Ovary (tissue), 9 donors: Measurements from ENCODE around the gene STX2. TPM values are rescaled to one million over a fixed set of nuclear protein-coding genes. Genes with fewer than 3 reads are reported as not detected.

Source experiments
- DNase-seq, 5 donors: peaks; one replicate each; pipeline ENCODE4 v3.0.0-alpha.2; 2019 to 2020
- H3K27ac ChIP-seq, 2 donors: fragments of 200-600 bp; one replicate each; pipeline versions ENCODE4 v1.5.1 to v1.8.0; 2019 to 2022
- H3K27me3 ChIP-seq: fragments of 200-600 bp; one replicate; pipeline ENCODE4 v1.8.0; 2022
- H3K36me3 ChIP-seq: fragments of 200-600 bp; sonication (generic); one replicate; pipeline ENCODE4 v1.5.1; 2019
- H3K4me1 ChIP-seq: one replicate; pipeline ENCODE4 v1.8.1; 2013; ENCODE audit warnings: mild to moderate bottlenecking, moderate library complexity; ENCODE audit not compliant: insufficient read depth
- H3K4me3 ChIP-seq: fragments of 200-600 bp; sonication (generic); one replicate; pipeline ENCODE4 v1.5.1; 2017
- H3K9me3 ChIP-seq, 2 donors: fragments of 200-600 bp in 1 of 2; sonication (generic) in 1 of 2; one replicate each; pipeline versions ENCODE4 v1.5.1 to v1.8.1; 2013 to 2019; ENCODE audit warnings: mild to moderate bottlenecking in 1 of 2, moderate library complexity in 1 of 2
- CTCF ChIP-seq, 3 donors: fragments of 450-650 bp in 2 of 3; fragments of 200-600 bp in 1 of 3; IDR thresholded peaks; one replicate each; pipeline versions ENCODE4 v1.5.1 to v1.8.0; 2016 to 2022; ENCODE audit warnings: antibody characterized with exemption in 3 of 3, mild to moderate bottlenecking in 1 of 3
- EP300 ChIP-seq: sonication (generic); formaldehyde crosslinking; IDR thresholded peaks from one replicate; pipeline ENCODE4 v1.6.1; 2017; ENCODE audit warnings: antibody characterized with exemption
- POLR2A ChIP-seq: fragments of 450-650 bp; IDR thresholded peaks from one replicate; pipeline ENCODE4 v1.6.1; 2017; ENCODE audit warnings: antibody characterized with exemption, mild to moderate bottlenecking, moderate library complexity
- WGBS, 3 donors: extraction: QIAGEN DNeasy Blood & Tissue Kit in 1 of 3; methylation state at CpG; one replicate each; pipeline versions ENCODE4 v1.1.5 to v1.1.7; 2013 to 2017; 5-methylcytosine and 5-hydroxymethylcytosine counted together
- intact Hi-C, 4 donors: fragments of 100-400 bp; cut with DNase I; formaldehyde crosslinking; loops; one replicate each; pipeline versions ENCODE4 v1.11.0 to v1.15.1; 2022 to 2023
- polyA plus RNA-seq, 2 donors: library from polyadenylated mRNA; stranded (reverse); fragments of 200-250 nt in 1 of 2; fragments of 350-450 nt in 1 of 2; fragmentation: Illumina TruSeq in 1 of 2; extraction: RNeasy Lipid Tissue Mini Kit (QIAGEN cat#74804) in 1 of 2; gene quantifications; one replicate each; pipeline ENCODE4 v1.2.3, GENCODE V29; 2013 to 2014
- total RNA-seq, 7 donors: library from RNA; depleted of rRNA in 2 of 7; stranded (reverse); fragments of >200 nt in 2 of 7; fragmentation: NEBNext Ultra II Directional in 3 of 7; extraction: Animal tissue kit (Norgen Biotek cat#: 25700) in 3 of 7; gene quantifications; one replicate each; pipeline versions ENCODE4 v1.1.0 to v1.2.4, GENCODE V29; 2016 to 2023
- donor health status: DM: no; HTN: no; CAD: no; lungs with moderate emphysema.
- donor health status: DM: no; HTN: no; CAD: no.
- donor health status: Bipolar disorder and iron deficiency.
- donor health status: DM: yes; HTN: yes; CAD: no.
- donor health status: DM: no; HTN: no; CAD: no.
- donor health status: DM: yes; HTN: yes; CAD: no.

The STX2 gene
- total and polyA plus RNA-seq, 9 donors, result 12.9 to 26.9 (median 21.4) TPM

GRCh38 chr12:130846369-130846768, 7.3 kb upstream of the STX2 start:
- Histone ChIP-seq H3K9me3 (no peaks in the 10 kb centered on the region), H3K4me1 (no peaks in the 10 kb centered on the region), H3K36me3 (no peaks in the 10 kb centered on the region), H3K27ac (no peak overlapping the region), H3K27me3 (no peaks in the 10 kb centered on the region), H3K4me3 (no peak overlapping the region)
- no peak for TF ChIP-seq POLR2A
- TF ChIP-seq CTCF (IDR thresholded peaks at IDR 0.05), result no peak
- no peak for TF ChIP-seq EP300
- no peak for DNase-seq
- intact Hi-C loops, result no loop called here

GRCh38 chr12:130839770-130840404, 837 bp upstream of the STX2 start:
- H3K27ac ChIP-seq, result peak overlapping the region in 1 of 2 donors; percentile 32
- no peaks in the 10 kb centered on the region for H3K9me3 ChIP-seq
- no peaks in the 10 kb centered on the region for H3K27me3 ChIP-seq
- H3K4me1 ChIP-seq, result peaks cover 1% of the 10 kb centered on the region
- TF ChIP-seq EP300 (no peak), CTCF (IDR thresholded peaks at IDR 0.05) (no peak), POLR2A (no peak)
- no peak for DNase-seq
- H3K4me3 ChIP-seq, result peak overlapping the region; percentile 84
- intact Hi-C loops, result no loop called here
- H3K36me3 ChIP-seq, result no peaks in the 10 kb centered on the region
- 35 to 46% (median 36%) methylated on average over 11 of the region's 11 CpGs for WGBS, 3 donors

- no peaks in the 10 kb centered on the region for H3K36me3 ChIP-seq
- H3K9me3 ChIP-seq, result no peaks in the 10 kb centered on the region
- DNase-seq, result peak in 4 of 5 donors; percentile 39 to 73 (median 57)
- peak overlapping the region; percentile 84 for H3K4me3 ChIP-seq
- peak overlapping the region; percentile 35 to 44 for H3K27ac ChIP-seq
- no peaks in the 10 kb centered on the region for H3K27me3 ChIP-seq
- peaks cover 1% of the 10 kb centered on the region for H3K4me1 ChIP-seq
- intact Hi-C loops, result no loop called here
- TF ChIP-seq POLR2A (no peak), CTCF (IDR thresholded peaks at IDR 0.05) (no peak), EP300 (no peak)
- WGBS, 3 donors, result 1 to 2% (median 1%) methylated on average over 32 to 38 of the region's 38 CpGs
Observed at GRCh38 chr12:130838284-130838950, 633 bp downstream of the STX2 start.

GRCh38 chr12:130835436-130835835, 3.6 kb downstream of the STX2 start:
- intact Hi-C loops, result no loop called here
- WGBS, 3 donors, result 90 to 95% (median 92%) methylated on average over 6 of the region's 6 CpGs
- Histone ChIP-seq H3K27me3 (no peaks in the 10 kb centered on the region), H3K4me3 (no peak overlapping the region), H3K27ac (no peak overlapping the region), H3K36me3 (no peaks in the 10 kb centered on the region), H3K9me3 (no peaks in the 10 kb centered on the region), H3K4me1 (peaks cover 16% of the 10 kb centered on the region)
- no peak for DNase-seq
- TF ChIP-seq CTCF (IDR thresholded peaks at IDR 0.05) (no peak), POLR2A (no peak), EP300 (no peak)
